ENCODE results near the gene PILRA. TPM values are rescaled to one million over a fixed set of nuclear protein-coding genes. Genes with fewer than 3 reads are reported as not detected.

Gene PILRA
- total and polyA plus RNA-seq, 2 of the 8 experiments (the other 6 are each of a cell fraction or from before 2014, with no cell fraction given), result 7.6 to 10.6 TPM

- TF ChIP-seq RFX5 (IDR thresholded peaks at IDR 0.05; ENCODE audit: borderline replicate concordance, low read depth, low read length), result no peak
- no peak for TF ChIP-seq CBX8 (IDR thresholded peaks at IDR 0.05; ENCODE audit: borderline replicate concordance, low read depth, low read length)
- no peak for TF ChIP-seq HDAC2 (IDR thresholded peaks at IDR 0.05; ENCODE audit: borderline replicate concordance in 1 of 2, low read depth in 2 of 2, low read length in 2 of 2)
- no peak for TF ChIP-seq TAF7 (optimal IDR thresholded peaks at IDR 0.05; ENCODE audit: borderline replicate concordance, low read depth, low read length)
- TF ChIP-seq CREB1 (IDR thresholded peaks at IDR 0.05), result no peak
Measured at GRCh38 chr7:100348805-100349204, 24.5 kb upstream of the PILRA start (continued).
